ENCODE data around the gene MOCS1.

MOCS1 gene

DNA sequence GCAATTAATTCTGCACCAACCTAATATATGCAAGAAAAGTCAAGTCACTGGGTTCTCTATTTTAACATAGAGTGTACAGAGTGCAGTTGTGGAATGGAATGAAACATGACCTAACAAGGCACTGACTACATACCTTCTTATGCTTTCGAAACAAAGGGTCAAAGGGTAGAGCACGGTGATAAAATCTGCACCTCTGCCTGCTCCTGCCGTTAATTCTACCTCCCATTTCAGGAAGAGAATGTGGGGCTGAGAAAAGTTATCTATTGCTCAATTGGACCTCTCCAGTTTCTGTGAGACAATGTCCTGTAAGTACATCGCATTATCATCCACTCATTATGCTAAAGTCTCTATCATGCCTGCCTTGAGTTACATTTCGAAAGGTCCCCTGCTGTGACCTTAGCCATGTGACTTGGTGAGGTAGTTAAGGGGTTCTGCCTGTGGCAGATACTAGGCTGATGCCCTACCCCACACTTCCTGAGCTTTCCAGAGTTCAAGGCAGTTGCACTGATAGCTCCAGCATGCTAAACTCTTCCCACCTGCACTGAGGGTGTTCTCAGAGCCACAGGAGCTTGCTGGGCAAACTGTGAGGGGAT lies 14.0 kb upstream of the MOCS1 start:
- no peak for DNase-seq (ENCODE audit: low read depth, low spot score)

DNA sequence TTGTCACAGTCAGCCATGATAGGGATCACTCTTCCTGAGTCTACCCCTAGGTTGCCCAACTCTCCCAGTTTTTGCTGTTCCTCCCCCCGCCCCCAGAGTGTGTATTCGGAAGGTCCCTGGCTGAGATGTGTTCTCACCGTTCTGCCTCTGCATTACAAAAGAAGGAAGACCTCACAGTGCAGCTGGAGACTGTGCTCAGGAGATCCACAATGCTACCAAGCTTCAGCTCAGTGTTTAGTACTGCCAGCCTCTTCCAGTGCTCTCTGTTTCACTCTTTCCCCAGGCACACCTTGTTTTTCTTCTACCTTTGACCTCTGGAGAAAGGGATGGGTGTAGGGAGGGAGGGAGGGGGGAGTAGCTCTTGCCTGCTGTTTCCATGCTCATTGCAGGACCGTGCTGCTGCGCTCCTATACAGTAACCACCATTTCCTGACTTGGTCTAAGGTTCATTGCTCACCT lies 13.4 kb upstream of the MOCS1 start:
- no peak for DNase-seq (ENCODE audit: low read depth, low spot score)

DNA sequence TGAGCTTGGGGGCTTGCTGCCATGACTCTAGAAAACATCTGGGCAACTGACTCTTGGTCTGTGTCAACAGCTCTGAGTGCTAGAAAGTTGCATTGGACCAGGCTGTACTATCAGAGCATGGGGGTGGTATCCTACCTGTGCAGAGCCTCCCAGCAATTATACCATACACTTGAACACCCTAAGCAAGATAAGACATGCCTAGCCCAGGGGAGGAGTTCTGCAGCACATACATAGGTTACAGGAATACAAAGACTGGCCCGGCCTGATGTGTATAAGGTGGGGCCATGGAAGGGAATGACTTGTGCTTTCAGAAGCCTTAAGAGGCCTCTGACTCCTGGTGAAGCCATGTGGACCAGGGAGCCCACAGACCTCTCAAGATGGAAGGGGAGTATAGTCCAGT lies 11.4 kb upstream of the MOCS1 start:
- no peak for DNase-seq (ENCODE audit: low read depth, low spot score)

DNA sequence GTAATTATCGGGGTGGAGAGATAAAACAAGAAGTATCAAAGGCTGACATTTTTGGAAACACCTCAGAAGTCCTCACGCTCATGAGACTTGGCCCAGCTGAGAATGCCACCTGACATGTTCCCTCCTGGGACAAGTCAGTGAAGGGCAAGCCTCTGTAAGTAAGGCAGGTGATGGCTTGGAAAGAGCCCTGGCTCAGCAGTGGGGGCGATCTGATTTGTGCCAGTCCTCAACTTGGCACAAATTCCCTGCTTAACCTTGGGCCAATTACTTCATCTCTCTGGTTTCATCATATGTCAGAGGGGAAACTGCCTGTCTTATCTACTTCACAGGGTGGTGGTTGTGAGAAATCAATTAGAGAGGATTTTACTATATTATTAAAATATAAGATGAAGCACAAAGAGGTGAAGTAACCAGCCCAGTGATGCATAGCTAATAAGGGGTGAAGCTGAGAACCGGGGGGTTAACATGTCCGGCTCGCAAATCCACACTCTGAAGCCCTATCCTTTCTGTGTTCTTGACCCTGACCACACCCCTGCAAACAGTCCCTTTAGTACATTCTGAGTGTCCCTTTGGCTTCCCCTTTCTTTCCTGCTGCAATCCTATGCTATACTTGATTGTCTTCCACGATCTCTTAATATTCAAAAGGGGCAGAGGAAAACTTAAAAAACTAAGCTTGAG lies 8.8 kb upstream of the MOCS1 start:
- DNase-seq (ENCODE audit: low read depth, low spot score) = no peak

DNA sequence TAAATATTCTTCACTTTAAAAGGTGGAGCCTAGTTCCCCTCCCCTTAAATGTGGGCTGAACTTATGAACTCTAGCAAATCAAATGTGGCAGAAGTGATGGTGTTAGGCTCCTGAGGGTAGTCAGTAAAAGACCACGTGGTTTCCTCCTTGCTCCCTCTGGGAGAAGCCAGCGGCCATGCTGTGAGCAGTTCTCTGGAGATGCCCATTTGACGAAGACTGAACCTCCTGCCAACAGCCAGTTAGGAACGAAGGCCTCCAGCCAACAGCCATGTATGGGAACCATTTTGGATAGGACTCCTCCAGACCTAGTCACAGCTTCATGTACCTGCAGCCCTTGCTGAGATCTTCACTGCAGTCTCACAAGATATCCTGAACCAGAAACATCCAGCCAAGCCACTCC lies 7.6 kb upstream of the MOCS1 start:
- no peak for DNase-seq (ENCODE audit: low read depth, low spot score)

DNA sequence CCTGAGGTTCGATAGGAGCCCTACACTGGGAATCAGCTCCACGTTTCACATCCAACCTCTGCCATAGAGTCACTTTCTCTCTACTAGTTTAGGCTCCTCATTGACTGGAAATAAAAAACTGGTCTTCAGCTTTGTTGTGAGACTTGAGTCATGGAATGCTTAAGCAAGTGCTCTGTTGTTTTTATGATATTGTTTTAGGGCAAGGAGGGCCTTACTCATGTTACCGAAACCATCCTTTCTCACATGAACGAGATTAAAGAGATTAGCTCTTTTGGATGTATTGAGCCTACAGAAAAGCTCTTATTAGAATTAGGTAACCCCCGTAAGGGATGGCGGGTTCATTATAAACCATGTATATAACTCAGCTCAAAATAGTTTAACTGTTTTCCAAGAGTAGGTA lies 6.9 kb upstream of the MOCS1 start:
- DNase-seq (ENCODE audit: low read depth, low spot score) = no peak

DNA sequence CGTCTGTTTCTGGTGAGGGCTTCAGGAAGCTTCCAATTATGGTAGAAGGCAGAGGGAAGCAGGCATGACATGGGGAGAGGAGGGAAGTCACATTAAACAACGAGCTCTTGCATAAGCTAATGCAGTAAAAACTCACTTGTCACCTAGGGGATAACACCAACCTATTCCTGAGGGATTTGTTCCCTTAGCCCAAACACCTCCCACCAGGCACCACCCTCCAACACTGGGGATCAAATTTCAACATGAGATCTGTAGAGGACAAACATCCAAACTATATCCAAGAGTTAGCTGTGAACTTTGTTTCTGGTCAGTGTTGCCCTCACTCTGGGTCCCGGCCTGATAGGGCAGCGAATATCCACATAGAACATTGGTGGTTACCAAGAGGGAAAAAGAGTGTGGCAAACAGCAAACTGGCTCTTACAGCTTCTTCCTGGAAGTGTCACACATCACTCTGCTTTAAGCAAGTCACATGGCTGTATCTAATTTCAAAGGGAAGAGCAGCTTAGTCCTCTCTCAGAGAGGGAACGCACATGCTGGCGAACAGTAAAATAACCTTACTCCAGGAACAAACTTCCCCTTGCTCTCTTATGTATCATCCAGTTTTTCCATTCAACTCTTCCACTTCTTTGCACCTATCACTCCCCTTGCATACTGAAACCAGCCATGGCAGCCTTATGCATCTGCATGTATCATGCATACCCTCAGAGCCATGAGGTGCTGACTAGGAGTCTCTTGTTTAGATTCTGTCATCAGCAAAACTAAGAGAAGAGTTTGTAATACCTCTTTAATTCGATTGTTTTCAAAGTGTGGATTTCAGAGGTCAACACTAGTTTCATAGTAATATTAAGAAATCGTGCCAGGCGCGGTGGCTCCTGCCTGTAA lies 4.8 kb upstream of the MOCS1 start:
- no peak for DNase-seq (ENCODE audit: low read depth, low spot score)

DNA sequence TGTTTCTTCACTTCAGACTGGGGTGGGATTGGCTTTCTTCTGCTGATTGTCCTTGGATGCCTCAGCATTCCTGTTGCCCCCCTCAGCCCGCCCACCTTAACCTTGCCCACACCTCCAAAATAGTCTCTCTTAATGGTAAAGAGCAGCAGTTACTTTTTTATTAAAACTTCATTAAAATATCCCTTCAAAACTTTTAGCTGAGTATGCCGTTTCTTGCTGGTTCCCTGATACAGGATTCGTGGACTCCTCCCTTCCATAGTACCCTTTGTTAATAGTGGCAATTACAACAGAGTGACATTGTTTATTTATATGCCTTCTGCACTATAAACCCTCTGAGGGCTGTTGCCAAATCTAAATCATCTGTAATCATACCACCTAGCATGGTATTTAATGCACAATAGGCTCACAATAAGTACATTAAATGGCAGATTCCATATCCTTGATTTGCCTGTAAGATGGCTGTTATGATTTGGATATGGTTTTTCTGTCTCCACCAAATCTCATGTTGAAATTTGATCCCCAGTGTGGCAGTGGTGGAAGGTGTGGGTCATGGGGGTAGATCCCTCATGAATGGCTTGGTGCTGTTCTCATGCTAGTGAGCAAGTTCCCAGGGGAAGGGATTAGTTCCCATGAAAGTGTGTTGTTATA lies 3.5 kb upstream of the MOCS1 start:
- DNase-seq (ENCODE audit: low read depth, low spot score) = no peak

DNA sequence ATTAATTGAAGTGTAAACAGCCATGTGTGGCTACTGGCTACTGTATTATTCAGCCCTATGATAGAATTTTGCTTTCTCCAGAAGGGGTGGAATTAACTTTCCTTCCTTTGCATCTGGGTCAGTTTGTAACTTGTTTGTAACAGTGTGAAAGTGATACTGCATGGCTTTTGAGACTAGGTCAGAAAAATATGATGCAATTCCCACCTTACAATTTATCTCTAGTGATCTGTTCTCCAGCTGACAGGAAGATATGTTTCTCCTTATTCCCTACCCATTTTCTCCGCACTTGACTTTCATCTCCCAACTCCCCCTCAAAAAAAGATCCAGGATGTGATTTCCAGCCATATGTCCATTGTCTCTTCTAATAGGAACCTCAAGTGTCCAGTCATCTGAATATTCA lies 2.6 kb upstream of the MOCS1 start:
- no peak for DNase-seq (ENCODE audit: low read depth, low spot score)

DNA sequence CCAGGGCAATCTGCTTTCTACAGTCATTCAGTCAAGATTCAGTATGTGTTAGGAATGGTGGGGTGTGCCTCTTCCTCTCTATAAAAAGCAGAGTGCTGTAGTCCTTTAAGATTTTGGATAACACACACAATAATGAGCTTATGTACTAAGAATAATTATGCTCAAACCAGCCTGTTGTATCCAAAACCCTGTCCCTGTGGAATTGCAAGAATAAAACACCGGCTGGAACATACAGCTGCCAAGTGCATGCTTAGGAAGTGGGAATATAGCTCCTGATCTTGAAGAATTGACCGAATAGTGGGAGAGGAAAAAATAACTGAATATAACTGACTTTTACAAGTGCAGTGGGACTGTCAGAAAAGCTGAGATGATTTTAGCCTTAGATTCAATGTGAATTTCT lies 979 bp upstream of the MOCS1 start:
- no peak for DNase-seq (ENCODE audit: low read depth, low spot score)

DNA sequence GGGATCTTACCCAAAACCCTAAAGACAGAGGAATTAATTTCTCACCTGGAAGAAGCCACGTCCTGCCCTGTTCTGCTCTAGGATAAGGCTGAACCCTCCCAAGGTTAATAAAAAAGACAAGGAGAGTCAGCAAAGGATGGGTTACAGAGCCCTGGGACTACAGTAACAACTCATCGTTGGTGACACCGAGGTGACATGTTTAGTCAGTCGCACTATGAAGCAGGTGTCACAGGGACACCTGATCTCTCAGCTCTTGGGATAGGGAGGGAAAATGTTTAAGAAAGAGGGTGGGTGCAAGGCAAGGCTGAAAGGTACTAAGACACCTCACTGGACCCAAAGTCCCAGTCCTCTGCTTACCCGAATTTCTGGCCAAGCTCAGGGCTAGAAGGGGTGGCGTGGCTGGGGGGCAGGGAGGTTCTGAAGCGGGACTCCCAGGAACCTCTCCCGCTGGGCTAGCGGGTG lies 562 bp downstream of the MOCS1 start:
- DNase-seq (ENCODE audit: low read depth, low spot score) = no peak

DNA sequence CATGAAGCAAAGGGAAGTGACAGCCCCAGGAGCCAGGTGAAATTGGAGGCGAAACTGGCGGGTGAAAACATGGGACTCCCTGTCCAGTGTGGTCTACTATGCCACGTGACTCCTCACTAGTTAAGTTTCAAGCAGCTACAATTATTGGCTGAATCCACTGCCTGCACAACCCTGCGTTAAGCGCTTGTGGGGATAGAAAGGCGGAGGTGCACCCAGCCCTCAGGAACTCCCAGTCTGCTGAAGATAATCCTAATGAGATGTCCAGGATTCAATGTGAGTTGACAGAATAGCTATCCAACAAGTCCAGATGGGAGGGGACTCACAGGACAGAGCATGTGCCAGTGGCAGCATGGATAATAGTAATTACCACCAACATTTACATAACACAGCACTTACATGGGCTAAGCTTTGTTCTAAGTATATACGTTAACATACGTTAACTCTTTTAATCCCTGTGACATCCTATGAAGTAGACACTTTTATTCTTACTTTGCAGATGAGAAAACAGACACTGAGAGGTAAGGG lies 1.8 kb downstream of the MOCS1 start:
- no peak for DNase-seq (ENCODE audit: low read depth, low spot score)

DNA sequence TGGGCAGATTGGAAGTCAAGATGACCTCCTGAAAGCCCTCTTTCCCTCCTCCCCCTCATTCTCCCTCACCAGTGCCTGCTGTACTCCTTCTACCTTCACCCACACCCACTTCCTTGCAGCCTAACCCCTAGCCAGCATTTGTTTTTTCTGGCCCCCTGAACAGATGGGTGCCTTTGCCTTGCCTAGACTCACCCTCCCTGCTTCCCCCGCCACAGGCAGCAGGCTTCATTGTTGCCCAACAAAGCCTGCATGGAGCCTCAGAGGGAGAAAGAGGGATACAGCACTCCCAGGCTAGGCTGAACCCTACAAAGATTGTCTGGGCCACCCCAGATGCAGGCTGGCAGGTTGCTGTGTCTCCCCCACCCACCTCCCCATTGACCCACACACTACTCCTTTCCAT lies 2.7 kb downstream of the MOCS1 start:
- no peak for DNase-seq (ENCODE audit: low read depth, low spot score)

DNA sequence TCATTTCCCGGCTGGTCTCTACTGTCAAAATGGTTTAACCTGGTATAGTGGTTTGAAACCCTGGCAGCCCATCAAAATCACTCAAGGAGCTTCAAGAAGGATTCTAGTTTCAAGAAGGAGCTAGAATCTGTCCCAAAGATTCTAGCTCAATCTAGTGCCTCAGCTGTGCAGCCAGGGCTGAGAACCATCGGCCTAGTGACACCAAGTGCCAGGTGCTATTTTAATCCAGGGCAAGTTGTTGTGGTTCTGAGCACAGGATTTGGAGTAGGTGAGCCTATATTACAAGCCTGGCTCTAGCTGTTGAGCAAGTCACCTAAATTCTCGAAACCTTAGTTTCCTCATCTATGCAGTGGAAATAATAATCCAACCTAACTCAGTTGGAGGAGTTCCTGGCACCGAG lies 3.7 kb downstream of the MOCS1 start:
- DNase-seq (ENCODE audit: low read depth, low spot score) = no peak

DNA sequence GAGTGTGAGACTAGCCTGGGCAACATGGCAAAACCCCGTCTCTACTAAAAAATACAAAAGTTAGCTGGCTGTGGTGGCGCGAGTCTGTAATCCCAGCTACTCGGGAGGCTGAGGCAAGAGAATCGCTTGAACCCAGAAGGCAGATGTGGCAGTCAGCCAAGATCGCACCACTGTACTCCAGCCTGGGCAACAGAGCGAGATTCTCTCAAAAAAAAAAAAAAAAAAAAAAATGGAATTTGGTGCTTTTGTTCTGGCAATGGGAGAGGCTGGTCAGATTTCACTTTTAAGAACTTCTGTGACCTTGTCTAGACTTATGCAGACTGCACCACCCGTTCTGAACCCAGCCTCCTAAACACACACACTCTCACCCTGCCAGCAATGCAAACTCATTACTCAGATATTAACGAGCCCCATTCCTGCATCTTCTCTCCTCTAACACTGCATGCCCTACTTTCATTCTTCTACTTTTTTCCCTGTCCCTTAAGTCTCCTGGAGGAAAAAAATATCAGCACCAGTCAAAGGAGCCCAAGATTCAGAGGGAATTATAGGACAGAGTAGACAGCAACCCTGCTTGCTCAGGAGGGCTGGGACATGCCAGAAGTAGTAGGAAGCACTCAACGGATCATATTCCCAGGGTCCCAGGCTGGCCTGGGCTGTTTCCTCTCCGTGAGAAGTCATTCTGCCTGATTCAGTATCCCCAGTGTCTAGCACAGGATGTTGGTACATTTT lies 4.4 kb downstream of the MOCS1 start:
- peak; percentile 17 for DNase-seq (ENCODE audit: low read depth, low spot score)

DNA sequence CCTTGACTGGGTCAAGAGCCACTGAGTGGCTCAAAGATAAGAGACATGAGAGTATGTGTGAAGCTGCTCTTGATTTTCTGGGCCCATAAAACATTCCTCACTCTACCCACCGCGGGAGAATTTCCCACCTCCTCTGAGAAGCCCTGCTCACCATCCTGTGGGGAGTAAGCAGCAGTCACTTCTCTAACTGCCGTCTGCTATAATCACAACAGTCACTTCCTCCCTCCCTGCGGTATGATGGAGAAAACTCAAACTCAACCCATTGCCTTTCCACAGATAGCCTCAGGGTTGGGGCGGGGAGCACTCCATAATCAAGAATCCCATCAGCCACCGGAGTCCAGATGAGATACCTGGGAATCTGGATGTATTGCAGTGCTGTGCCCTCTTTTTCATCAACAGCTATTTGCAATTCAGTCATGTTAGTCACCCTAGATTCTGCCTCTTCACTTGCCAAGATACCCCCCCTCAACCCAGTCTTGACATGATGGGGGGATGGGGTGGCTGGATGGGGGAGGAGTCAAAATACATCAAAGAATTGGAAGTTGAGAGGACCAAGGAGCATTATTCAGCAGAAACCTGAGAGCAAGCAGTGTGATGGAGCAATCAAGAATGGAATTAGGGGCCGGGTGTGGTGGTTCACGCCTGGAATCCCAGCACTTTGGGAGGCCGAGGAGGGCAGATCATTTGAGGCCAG lies 5.1 kb downstream of the MOCS1 start:
- no peak for DNase-seq (ENCODE audit: low read depth, low spot score)

DNA sequence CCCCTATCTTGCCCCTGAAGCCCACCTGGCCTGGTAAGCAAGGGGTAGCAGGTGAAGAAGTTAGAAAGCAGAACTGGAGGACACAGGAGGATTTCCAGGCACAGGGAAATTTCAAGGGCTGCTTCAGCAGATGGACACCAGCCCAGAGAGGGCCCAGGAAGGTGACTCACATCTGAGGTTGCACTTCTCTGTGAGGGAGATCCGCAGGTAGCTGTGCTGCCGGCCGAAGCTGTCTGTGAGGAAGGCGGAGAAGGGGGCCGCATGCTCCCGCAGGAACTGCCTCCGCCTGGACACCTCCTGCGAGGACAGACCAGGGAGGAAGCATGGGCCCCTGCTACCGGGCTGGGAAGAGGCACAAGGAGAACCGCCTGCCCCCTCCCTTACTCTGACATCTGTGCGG lies 7.1 kb downstream of the MOCS1 start:
- DNase-seq (ENCODE audit: low read depth, low spot score) = no peak

DNA sequence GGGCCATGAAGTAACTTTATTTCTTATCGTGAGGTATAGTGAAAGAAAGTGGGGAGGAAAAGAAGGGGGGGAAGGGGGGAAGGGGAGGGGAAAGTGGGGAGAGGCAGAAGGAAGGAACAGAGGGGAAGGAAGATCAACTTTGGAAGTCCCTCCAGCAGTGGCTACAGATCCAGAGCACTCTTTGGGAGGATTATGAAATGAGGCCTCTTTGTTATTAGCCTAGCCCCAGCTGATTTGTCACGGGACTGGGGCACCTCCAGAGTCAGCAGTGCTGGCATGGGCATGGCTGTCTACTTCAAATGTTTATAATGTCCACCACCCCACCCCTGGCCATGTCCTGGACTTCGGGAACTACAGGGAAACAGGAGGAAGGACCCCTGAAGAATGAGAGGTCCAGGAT lies 7.6 kb downstream of the MOCS1 start:
- DNase-seq (ENCODE audit: low read depth, low spot score) = no peak

DNA sequence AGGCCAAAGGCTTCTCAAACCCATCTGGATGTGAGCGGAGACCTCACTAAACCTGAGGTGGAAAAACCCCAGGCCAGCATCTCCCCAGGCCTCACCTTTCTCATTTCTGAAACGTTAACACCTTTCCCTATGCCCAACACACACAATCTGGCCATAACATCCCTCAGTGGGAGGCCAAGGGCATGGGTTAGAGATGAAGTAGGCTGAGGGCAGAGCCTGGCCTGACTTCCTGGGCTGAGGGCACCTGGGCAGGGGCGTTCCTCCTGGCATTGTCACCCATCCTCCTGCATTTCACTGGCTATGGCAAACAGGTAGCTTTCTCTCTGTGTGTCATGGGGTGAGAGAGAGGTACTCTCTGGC lies 8.4 kb downstream of the MOCS1 start:
- no peak for DNase-seq (ENCODE audit: low read depth, low spot score)

DNA sequence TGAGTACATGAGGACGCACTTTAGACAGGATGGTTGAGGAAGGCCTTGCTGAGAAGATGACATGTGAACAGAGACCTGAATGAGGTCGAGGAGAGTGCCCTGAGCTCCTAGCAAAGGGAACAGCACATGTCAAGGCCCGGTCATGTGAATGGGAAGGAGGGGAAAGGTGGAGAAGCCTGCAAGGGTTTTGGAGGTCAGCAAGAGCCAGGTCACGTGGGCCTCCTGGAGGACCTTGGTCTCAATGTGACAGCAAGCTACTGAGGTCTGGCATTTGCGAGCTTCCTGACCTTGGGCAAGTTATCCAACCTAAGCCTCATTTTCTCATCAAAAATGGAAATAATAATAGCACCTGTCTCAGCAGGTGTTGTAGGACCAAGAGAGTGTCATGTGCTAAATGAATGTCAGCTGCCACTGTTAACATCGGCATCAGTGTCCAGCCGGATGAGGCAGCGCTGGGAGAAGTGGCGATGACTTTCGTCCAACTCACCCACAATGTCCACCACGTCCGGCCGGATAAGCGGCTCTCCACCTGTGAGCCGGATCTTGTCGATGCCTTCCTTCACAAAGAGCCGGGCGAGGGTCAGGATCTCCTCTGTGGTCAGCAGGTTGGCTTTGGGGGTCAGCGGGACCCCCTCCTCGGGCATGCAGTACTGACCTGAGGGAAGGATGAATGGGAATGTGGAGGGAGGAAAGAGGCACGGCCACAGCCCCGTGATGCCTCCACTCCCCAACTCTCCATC lies 8.9 kb downstream of the MOCS1 start:
- DNase-seq (ENCODE audit: low read depth, low spot score) = no peak

All from smooth muscle cell of the brain vasculature (primary cell).